Liver (tissue), 3 donors: ENCODE data around the gene EDEM1.

Experiments
- ATF3 ChIP-seq: IDR thresholded peaks from 2 replicates; pipeline ENCODE4 v1.6.1; 2016; ENCODE audit warnings: antibody characterized with exemption
- CTCF ChIP-seq: fragments of 150-350 bp; IDR thresholded peaks from 2 replicates; pipeline ENCODE4 v1.5.1; 2017; ENCODE audit warnings: improper control_type of control experiment, low read depth, low read length; ENCODE audit not compliant: missing input control
- MAX ChIP-seq: IDR thresholded peaks from 2 replicates; pipeline ENCODE4 v1.6.1; 2016; ENCODE audit warnings: antibody characterized with exemption
- RAD21 ChIP-seq, 2 donors: IDR thresholded peaks; 2 replicates each; pipeline ENCODE4 v1.6.1; 2016; ENCODE audit warnings: antibody characterized with exemption in 2 of 2, mild to moderate bottlenecking in 2 of 2
- REST ChIP-seq: IDR thresholded peaks from 2 replicates; pipeline ENCODE4 v1.6.1; 2016; ENCODE audit warnings: antibody characterized with exemption, mild to moderate bottlenecking
- SP1 ChIP-seq: IDR thresholded peaks from 2 replicates; pipeline ENCODE4 v1.6.1; 2018; ENCODE audit warnings: antibody characterized with exemption, mild to moderate bottlenecking
- TAF1 ChIP-seq: conservative IDR thresholded peaks from 2 replicates; pipeline ENCODE4 v1.6.1; 2016; ENCODE audit warnings: antibody characterized with exemption, mild to moderate bottlenecking
- YY1 ChIP-seq: IDR thresholded peaks from 2 replicates; pipeline ENCODE4 v1.6.1; 2016; ENCODE audit warnings: antibody characterized with exemption, mild to moderate bottlenecking
- ZBTB33 ChIP-seq: IDR thresholded peaks from 2 replicates; pipeline ENCODE4 v1.6.1; 2016; ENCODE audit warnings: antibody characterized with exemption
- donor health status: healthy.
- donor health status: healthy.

GRCh38 chr3:5222283-5223005, 34.9 kb downstream of the EDEM1 start:
- TF ChIP-seq CTCF: no peak
- no peak for TF ChIP-seq MAX
- TF ChIP-seq TAF1: no peak
- TF ChIP-seq REST: no peak
- no peak for TF ChIP-seq SP1
- no peak for TF ChIP-seq ATF3
- no peak for TF ChIP-seq RAD21 (IDR thresholded peaks at IDR 0.05)
- no peak for TF ChIP-seq ZBTB33
- no peak for TF ChIP-seq YY1
